Gastrocnemius medialis (tissue), 4 donors: ENCODE results near the gene PIGT. TPM values are rescaled to one million over a fixed set of nuclear protein-coding genes. Genes with fewer than 3 reads are reported as not detected.
A peak's percentile ranks its signal among the peaks of the same experiment; 100 is the strongest.

Experiments used
- ATAC-seq, 2 donors: fragments of 150-250 bp; one replicate each; pipeline ENCODE4 v1.9.1; 2016
- DNase-seq, 2 donors: peaks; one replicate each; pipeline ENCODE4 v3.0.0-alpha.2; 2019
- H3K27ac ChIP-seq, 4 donors: fragments of 200-600 bp; sonication (generic); 1 replicate in 1 of 4; 2 replicates in 3 of 4; pipeline ENCODE4 v1.5.1; 2016 to 2018; ENCODE audit warnings: mild to moderate bottlenecking in 2 of 4, moderate library complexity in 1 of 4
- H3K27me3 ChIP-seq, 3 donors: fragments of 200-600 bp; sonication (generic) in 2 of 3; 1 replicate in 1 of 3; 2 replicates in 2 of 3; pipeline versions ENCODE4 v1.5.1 to v1.6.0; 2016 to 2019; ENCODE audit warnings: mild to moderate bottlenecking in 1 of 3, moderate library complexity in 1 of 3
- H3K36me3 ChIP-seq, 2 donors: fragments of 200-600 bp; sonication (generic) in 1 of 2; one replicate each; pipeline ENCODE4 v1.5.1; 2017 to 2018
- H3K4me1 ChIP-seq, 2 donors: fragments of 200-600 bp; sonication (generic) in 1 of 2; one replicate each; pipeline ENCODE4 v1.5.1; 2016 to 2017; ENCODE audit warnings: mild to moderate bottlenecking in 2 of 2
- H3K4me3 ChIP-seq, 4 donors: fragments of 200-600 bp; sonication (generic) in 3 of 4; 1 replicate in 1 of 4; 2 replicates in 3 of 4; pipeline ENCODE4 v1.5.1; 2016 to 2019; ENCODE audit warnings: mild to moderate bottlenecking in 2 of 4
- H3K9me3 ChIP-seq, 3 donors: fragments of 200-600 bp; sonication (generic) in 2 of 3; 1 replicate in 1 of 3; 2 replicates in 2 of 3; pipeline ENCODE4 v1.5.1; 2016 to 2019
- POLR2A ChIP-seq, 2 donors: fragments of 450-650 bp; IDR thresholded peaks; one replicate each; pipeline ENCODE4 v1.6.1; 2017; ENCODE audit warnings: antibody characterized with exemption in 2 of 2, mild to moderate bottlenecking in 2 of 2, moderate library complexity in 2 of 2
- in situ Hi-C, 4 donors: fragments of 200-750 bp; cut with MboI; loops; one replicate each; pipeline versions ENCODE4 v1.15.0 to v1.8.0; 2017; ENCODE audit warnings: low sequenced_read_pairs in 4 of 4
- intact Hi-C: fragments of 100-400 bp; cut with DNase I; formaldehyde crosslinking; loops from one replicate; pipeline ENCODE4 v1.15.1; 2023; ENCODE audit warnings: low total_unique reads
- total RNA-seq, 4 donors: library from RNA; depleted of rRNA; stranded (reverse); fragments of >200 nt; gene quantifications; one replicate each; pipeline versions ENCODE4 v1.1.0 to v1.2.3, GENCODE V29; 2016
- TF ChIP-seq, protein P1 (sequence below), 5 experiments: fragments of 450-650 bp in 3 of 5; fragments of 200-600 bp in 2 of 5; sonication (generic) in 2 of 5; IDR thresholded peaks in 4 of 5; conservative IDR thresholded peaks in 1 of 5; 1 replicate in 4 of 5; 2 replicates in 1 of 5; pipeline ENCODE4 v1.5.1; 2016 to 2019; ENCODE audit warnings: antibody characterized with exemption in 5 of 5, mild to moderate bottlenecking in 3 of 5, moderate library complexity in 3 of 5

PIGT gene
- total RNA-seq, 4 donors from 2014 or later: 45.9 to 118 (median 94.2) TPM

- no peaks in the 10 kb centered on the region for H3K36me3 ChIP-seq
- no peaks in the 10 kb centered on the region for H3K9me3 ChIP-seq
- H3K4me1 ChIP-seq: peaks cover 4 to 6% of the 10 kb centered on the region in 2 donors
- no peak overlapping the region for H3K4me3 ChIP-seq
- in situ Hi-C loops (loop anchor here in 3 of 4 donors (10.0 to 25.0 kb wide), 4 partner anchors 59 to 396 kb away; partner anchors contain the start of gene TP53TG5 (in 1 of the 3)), intact Hi-C loops (no loop called here)
- DNase-seq (peak; percentile 25 to 51), ATAC-seq (peak; percentile 18 to 28)
- TF ChIP-seq, protein P1, sequence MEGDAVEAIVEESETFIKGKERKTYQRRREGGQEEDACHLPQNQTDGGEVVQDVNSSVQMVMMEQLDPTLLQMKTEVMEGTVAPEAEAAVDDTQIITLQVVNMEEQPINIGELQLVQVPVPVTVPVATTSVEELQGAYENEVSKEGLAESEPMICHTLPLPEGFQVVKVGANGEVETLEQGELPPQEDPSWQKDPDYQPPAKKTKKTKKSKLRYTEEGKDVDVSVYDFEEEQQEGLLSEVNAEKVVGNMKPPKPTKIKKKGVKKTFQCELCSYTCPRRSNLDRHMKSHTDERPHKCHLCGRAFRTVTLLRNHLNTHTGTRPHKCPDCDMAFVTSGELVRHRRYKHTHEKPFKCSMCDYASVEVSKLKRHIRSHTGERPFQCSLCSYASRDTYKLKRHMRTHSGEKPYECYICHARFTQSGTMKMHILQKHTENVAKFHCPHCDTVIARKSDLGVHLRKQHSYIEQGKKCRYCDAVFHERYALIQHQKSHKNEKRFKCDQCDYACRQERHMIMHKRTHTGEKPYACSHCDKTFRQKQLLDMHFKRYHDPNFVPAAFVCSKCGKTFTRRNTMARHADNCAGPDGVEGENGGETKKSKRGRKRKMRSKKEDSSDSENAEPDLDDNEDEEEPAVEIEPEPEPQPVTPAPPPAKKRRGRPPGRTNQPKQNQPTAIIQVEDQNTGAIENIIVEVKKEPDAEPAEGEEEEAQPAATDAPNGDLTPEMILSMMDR (IDR thresholded peaks at IDR 0.05 in 4 of 5, conservative IDR thresholded peaks at IDR 0.05 in 1 of 5): no peak
- TF ChIP-seq POLR2A (IDR thresholded peaks at IDR 0.05): no peak
- peak overlapping the region in 3 of 4 donors; percentile 19 to 49 (median 34) for H3K27ac ChIP-seq
- no peaks in the 10 kb centered on the region for H3K27me3 ChIP-seq
Measured at GRCh38 chr20:45433316-45433715, 17.4 kb downstream of the PIGT start.

GRCh38 chr20:45433976-45434375 lies 18.0 kb downstream of the PIGT start:
- Histone ChIP-seq H3K9me3 (no peaks in the 10 kb centered on the region), H3K36me3 (no peaks in the 10 kb centered on the region), H3K4me1 (peaks cover 4 to 6% of the 10 kb centered on the region in 2 donors), H3K27ac (peak overlapping the region in 1 of 4 donors; percentile 49), H3K4me3 (no peak overlapping the region), H3K27me3 (no peaks in the 10 kb centered on the region)
- in situ Hi-C loops (loop anchor here in 3 of 4 donors (10.0 to 25.0 kb wide), 4 partner anchors 59 to 397 kb away; partner anchors contain the start of gene TP53TG5 (in 1 of the 3)), intact Hi-C loops (no loop called here)
- no peak for DNase-seq
- TF ChIP-seq, protein P1 (IDR thresholded peaks at IDR 0.05 in 4 of 5, conservative IDR thresholded peaks at IDR 0.05 in 1 of 5): no peak
- no peak for TF ChIP-seq POLR2A (IDR thresholded peaks at IDR 0.05)
- ATAC-seq: no peak

GRCh38 chr20:45436732-45437485 lies 21.0 kb downstream of the PIGT start:
- H3K9me3 ChIP-seq: no peaks in the 10 kb centered on the region

DNA sequence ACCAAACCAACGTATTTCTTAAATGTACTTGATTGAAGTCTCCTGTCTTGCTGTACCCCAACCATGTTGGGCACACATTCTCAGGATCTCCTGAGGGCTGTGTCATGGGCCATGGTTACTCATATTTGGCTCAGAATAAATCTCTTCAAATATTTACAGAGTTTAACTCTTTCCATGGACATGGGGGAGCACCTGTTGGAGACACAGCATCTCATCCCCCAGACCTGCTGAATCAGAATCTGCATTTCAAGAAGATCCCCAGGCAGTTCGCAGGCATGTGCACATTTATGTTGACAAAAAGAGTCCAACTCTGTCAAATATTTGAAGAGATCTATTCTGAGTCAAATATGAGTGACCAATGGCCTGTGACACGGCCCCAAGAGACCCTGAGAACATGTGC lies 24.5 kb downstream of the PIGT start:
- intact Hi-C loops: no loop called here
- Histone ChIP-seq H3K4me1 (peaks cover 0 to 6% of the 10 kb centered on the region in 2 donors), H3K36me3 (no peaks in the 10 kb centered on the region), H3K9me3 (no peaks in the 10 kb centered on the region), H3K4me3 (no peak overlapping the region), H3K27ac (no peak overlapping the region), H3K27me3 (peaks cover 0 to under 1% (median 0%) of the 10 kb centered on the region in 3 donors)
- TF ChIP-seq, protein P1 (IDR thresholded peaks at IDR 0.05 in 4 of 5, conservative IDR thresholded peaks at IDR 0.05 in 1 of 5): no peak
- TF ChIP-seq POLR2A (IDR thresholded peaks at IDR 0.05): no peak
- in situ Hi-C loops: loop anchor here (10.0 to 25.0 kb wide), 4 partner anchors 126 to 403 kb away; no protein-coding TSS in a partner anchor
- ATAC-seq (no peak), DNase-seq (no peak)

More at GRCh38 chr20:45436732-45437485, 21.0 kb downstream of the PIGT start:
- intact Hi-C loops: loop anchor here (1.0 to 5.0 kb wide), 6 partner anchors 31 to 335 kb away; partner anchors contain the start of gene SYS1
- peak overlapping the region; percentile 60 to 82 (median 74) for H3K4me3 ChIP-seq
- TF ChIP-seq, protein P1 (IDR thresholded peaks at IDR 0.05 in 4 of 5, conservative IDR thresholded peaks at IDR 0.05 in 1 of 5): peak; percentile 94 to 98 (median 97)
- no peak for TF ChIP-seq POLR2A (IDR thresholded peaks at IDR 0.05)
- no peaks in the 10 kb centered on the region for H3K36me3 ChIP-seq
- peak overlapping the region; percentile 81 to 86 (median 84) for H3K27ac ChIP-seq
- in situ Hi-C loops: loop anchor here (5.0 to 25.0 kb wide), 8 partner anchors 62 to 400 kb away; partner anchors contain the start of genes SYS1 (in 1 of the 4) and TP53TG5 (in 1 of the 4)
- peak; percentile 64 to 87 for DNase-seq
- H3K27me3 ChIP-seq: no peaks in the 10 kb centered on the region
- ATAC-seq: peak; percentile 94 to 96
- peaks cover 4 to 6% of the 10 kb centered on the region in 2 donors for H3K4me1 ChIP-seq
